Tibial artery (tissue), 4 donors: ENCODE results near the gene SH2D2A.
A peak's percentile ranks its signal among the peaks of the same experiment; 100 is the strongest.

ENCODE experiments used
- DNase-seq, 2 donors: peaks; one replicate each; pipeline ENCODE4 v3.0.0-alpha.2; 2019
- H3K27ac ChIP-seq, 2 donors: fragments of 200-600 bp; sonication (generic) in 1 of 2; 1 replicate in 1 of 2; 2 replicates in 1 of 2; pipeline ENCODE4 v1.5.1; 2018 to 2019; ENCODE audit warnings: mild to moderate bottlenecking in 1 of 2
- H3K27me3 ChIP-seq, 2 donors: fragments of 200-600 bp; sonication (generic) in 1 of 2; one replicate each; pipeline versions ENCODE4 v1.5.1 to v1.6.0; 2016 to 2019
- H3K36me3 ChIP-seq, 3 donors: fragments of 200-600 bp; sonication (generic) in 2 of 3; one replicate each; pipeline ENCODE4 v1.5.1; 2016 to 2019; ENCODE audit warnings: mild to moderate bottlenecking in 2 of 3
- H3K4me1 ChIP-seq, 4 donors: fragments of 200-600 bp; sonication (generic) in 2 of 4; 1 replicate in 3 of 4; 2 replicates in 1 of 4; pipeline ENCODE4 v1.5.1; 2016 to 2019
- H3K4me3 ChIP-seq, 2 donors: fragments of 200-600 bp; sonication (generic) in 1 of 2; 1 replicate in 1 of 2; 2 replicates in 1 of 2; pipeline ENCODE4 v1.5.1; 2018 to 2019; ENCODE audit warnings: mild to moderate bottlenecking in 2 of 2
- H3K9me3 ChIP-seq, 3 donors: fragments of 200-600 bp; sonication (generic) in 1 of 3; one replicate each; pipeline ENCODE4 v1.5.1; 2016 to 2019
- CTCF ChIP-seq, 2 experiments: fragments of 200-600 bp in 1 of 2; fragments of 450-650 bp in 1 of 2; IDR thresholded peaks; one replicate each; pipeline ENCODE4 v1.5.1; 2017 to 2019; ENCODE audit warnings: antibody characterized with exemption in 2 of 2, mild to moderate bottlenecking in 1 of 2, moderate library complexity in 1 of 2
- intact Hi-C: fragments of 100-400 bp; cut with DNase I; formaldehyde crosslinking; loops from one replicate; pipeline ENCODE4 v1.15.0; 2023; ENCODE audit warnings: low total_unique reads

Gene SH2D2A

GRCh38 chr1:156862997-156863599 lies 46.5 kb upstream of the SH2D2A start:
- intact Hi-C loops, result no loop called here
- Histone ChIP-seq H3K27ac (no peak overlapping the region), H3K27me3 (peaks cover 0 to 95% of the 10 kb centered on the region in 2 donors), H3K4me1 (peaks cover 0 to 27% (median 25%) of the 10 kb centered on the region in 4 donors), H3K4me3 (no peak overlapping the region), H3K36me3 (no peaks in the 10 kb centered on the region), H3K9me3 (no peaks in the 10 kb centered on the region)
- no peak for TF ChIP-seq CTCF (IDR thresholded peaks at IDR 0.05)
- no peak for DNase-seq

- H3K4me3 ChIP-seq, result no peak overlapping the region
- no peak overlapping the region for H3K27ac ChIP-seq
- TF ChIP-seq CTCF (IDR thresholded peaks at IDR 0.05), result no peak
- no peaks in the 10 kb centered on the region for H3K36me3 ChIP-seq
- peaks cover 0 to 27% (median 25%) of the 10 kb centered on the region in 4 donors for H3K4me1 ChIP-seq
- intact Hi-C loops, result no loop called here
- DNase-seq, result no peak
- no peaks in the 10 kb centered on the region for H3K9me3 ChIP-seq
- peaks cover 0 to 95% of the 10 kb centered on the region in 2 donors for H3K27me3 ChIP-seq
These were observed 45.9 kb upstream of the SH2D2A start for GRCh38 chr1:156862584-156862983.

GRCh38 chr1:156860628-156861423 lies 44.2 kb upstream of the SH2D2A start, which contains the start of gene NTRK1:
Gene NTRK1 (plus strand): TSS chr1:156860865. CDS start chr1:156860935, 70 bp downstream.
- Histone ChIP-seq H3K4me1 (peaks cover 0 to 27% (median 25%) of the 10 kb centered on the region in 4 donors), H3K27me3 (peaks cover 0 to 92% of the 10 kb centered on the region in 2 donors), H3K9me3 (no peaks in the 10 kb centered on the region), H3K4me3 (peak within 1 kb of the TSS; percentile 10 to 30), H3K27ac (no peak within 1 kb of the TSS), H3K36me3 (no peaks in the 10 kb centered on the region)
- no peak for DNase-seq
- no peak for TF ChIP-seq CTCF (IDR thresholded peaks at IDR 0.05)
- intact Hi-C loops, result no loop called here

GRCh38 chr1:156860113-156860627 lies 43.5 kb upstream of the SH2D2A start:
- no peak for DNase-seq
- Histone ChIP-seq H3K36me3 (no peaks in the 10 kb centered on the region), H3K4me3 (peak overlapping the region; percentile 10 to 30), H3K27ac (no peak overlapping the region), H3K9me3 (no peaks in the 10 kb centered on the region), H3K27me3 (peaks cover 0 to 85% of the 10 kb centered on the region in 2 donors), H3K4me1 (peaks cover 0 to 27% (median 25%) of the 10 kb centered on the region in 4 donors)
- intact Hi-C loops, result no loop called here
- peak; percentile 58 to 73 for TF ChIP-seq CTCF (IDR thresholded peaks at IDR 0.05)

- intact Hi-C loops, result no loop called here
- Histone ChIP-seq H3K27ac (no peak overlapping the region), H3K4me1 (peaks cover 0 to 27% (median 25%) of the 10 kb centered on the region in 4 donors), H3K4me3 (peak overlapping the region; percentile 10 to 30), H3K36me3 (no peaks in the 10 kb centered on the region), H3K9me3 (no peaks in the 10 kb centered on the region), H3K27me3 (peaks cover 0 to 82% of the 10 kb centered on the region in 2 donors)
- no peak for DNase-seq
- TF ChIP-seq CTCF (IDR thresholded peaks at IDR 0.05), result no peak
These were observed 43.0 kb upstream of the SH2D2A start for GRCh38 chr1:156859523-156860112.
